SK-N-MC (cell line): Measurements from ENCODE around the gene FOXQ1.
A peak's percentile ranks its signal among the peaks of the same experiment; 100 is the strongest.

Source experiments
- DNase-seq: peaks from one replicate; pipeline ENCODE4 v3.0.0-alpha.2; 2011; ENCODE audit warnings: low read depth, low spot score
- H3K27ac ChIP-seq: fragments of 200-600 bp; sonication (generic); 2 replicates; pipeline ENCODE4 v1.5.1; 2016; ENCODE audit warnings: mixed run types
- H3K36me3 ChIP-seq: fragments of 200-600 bp; sonication (generic); 2 replicates; pipeline ENCODE4 v1.6.1; 2017; ENCODE audit warnings: antibody characterized with exemption, low read length, mixed read lengths; ENCODE audit not compliant: insufficient read depth
- H3K4me3 ChIP-seq: fragments of 200-600 bp; sonication (generic); 2 replicates; pipeline ENCODE4 v1.5.1; 2016
- H3K9ac ChIP-seq: fragments of 200-600 bp; sonication (generic); 2 replicates; pipeline ENCODE4 v1.8.0; 2017; ENCODE audit warnings: mixed run types, mixed read lengths; ENCODE audit not compliant: insufficient read length
- H3K9me3 ChIP-seq: fragments of 200-600 bp; sonication (generic); 2 replicates; pipeline ENCODE4 v1.6.1; 2017; ENCODE audit warnings: low read depth, mild to moderate bottlenecking, antibody characterized with exemption, low read length, moderate library complexity, mixed read lengths
- EZH2 ChIP-seq: fragments of 200-600 bp; sonication (generic); IDR thresholded peaks from one replicate; pipeline ENCODE4 v1.6.1; 2017; ENCODE audit warnings: antibody characterized with exemption
- FOXP2 ChIP-seq: optimal IDR thresholded peaks from 2 replicates; pipeline ENCODE3; 2011; ENCODE audit warnings: mild to moderate bottlenecking, moderate library complexity; ENCODE audit not compliant: insufficient read depth; ENCODE audit errors: extremely low read length, control extremely low read depth
- POLR2AphosphoS5 ChIP-seq: IDR thresholded peaks from 2 replicates; pipeline ENCODE4 v1.6.1; 2012; ENCODE audit warnings: mild to moderate bottlenecking, low read depth, low read length, borderline replicate concordance

The FOXQ1 gene

GRCh38 chr6:1297746-1298145 is 14.2 kb upstream of the FOXQ1 start:
- Histone ChIP-seq H3K9ac (no peak overlapping the region), H3K9me3 (no peaks in the 10 kb centered on the region), H3K27ac (no peak overlapping the region), H3K36me3 (no peaks in the 10 kb centered on the region), H3K4me3 (no peak overlapping the region)
- DNase-seq, result no peak
- no peak for TF ChIP-seq EZH2
- TF ChIP-seq FOXP2, result no peak
- no peak for TF ChIP-seq POLR2AphosphoS5

GRCh38 chr6:1298768-1299167 is 13.1 kb upstream of the FOXQ1 start:
- no peak for TF ChIP-seq POLR2AphosphoS5
- no peak for TF ChIP-seq EZH2
- Histone ChIP-seq H3K4me3 (no peak overlapping the region), H3K9ac (no peak overlapping the region), H3K9me3 (no peaks in the 10 kb centered on the region), H3K36me3 (no peaks in the 10 kb centered on the region), H3K27ac (no peak overlapping the region)
- DNase-seq, result no peak

- no peak overlapping the region for H3K4me3 ChIP-seq
- H3K27ac ChIP-seq, result no peak overlapping the region
- H3K9me3 ChIP-seq, result no peaks in the 10 kb centered on the region
- no peak for DNase-seq
- no peak overlapping the region for H3K9ac ChIP-seq
- TF ChIP-seq FOXP2 (no peak), EZH2 (no peak), POLR2AphosphoS5 (no peak)
- no peaks in the 10 kb centered on the region for H3K36me3 ChIP-seq
Measured at GRCh38 chr6:1306133-1306532, 5.8 kb upstream of the FOXQ1 start.

GRCh38 chr6:1309366-1309765 is 2.5 kb upstream of the FOXQ1 start:
- H3K9ac ChIP-seq, result no peak overlapping the region
- H3K36me3 ChIP-seq, result no peaks in the 10 kb centered on the region
- DNase-seq, result no peak
- no peak overlapping the region for H3K27ac ChIP-seq
- H3K9me3 ChIP-seq, result no peaks in the 10 kb centered on the region
- no peak overlapping the region for H3K4me3 ChIP-seq
- TF ChIP-seq FOXP2 (no peak), POLR2AphosphoS5 (no peak), EZH2 (no peak)

GRCh38 chr6:1310628-1311399 is 1.1 kb upstream of the FOXQ1 start:
- Histone ChIP-seq H3K9ac (no peak overlapping the region), H3K4me3 (no peak overlapping the region), H3K36me3 (no peaks in the 10 kb centered on the region), H3K27ac (no peak overlapping the region), H3K9me3 (no peaks in the 10 kb centered on the region)
- DNase-seq, result no peak
- no peak for TF ChIP-seq POLR2AphosphoS5
- peak; percentile 8 for TF ChIP-seq EZH2

GRCh38 chr6:1312203-1312472 is 240 bp downstream of the FOXQ1 start:
- TF ChIP-seq POLR2AphosphoS5 (no peak), EZH2 (no peak), FOXP2 (no peak)
- Histone ChIP-seq H3K9me3 (no peaks in the 10 kb centered on the region), H3K27ac (no peak overlapping the region), H3K4me3 (no peak overlapping the region), H3K36me3 (no peaks in the 10 kb centered on the region), H3K9ac (no peak overlapping the region)
- DNase-seq, result no peak

GRCh38 chr6:1312473-1313367 is 822 bp downstream of the FOXQ1 start:
- no peak overlapping the region for H3K4me3 ChIP-seq
- H3K36me3 ChIP-seq, result no peaks in the 10 kb centered on the region
- DNase-seq, result no peak
- no peak overlapping the region for H3K27ac ChIP-seq
- no peak for TF ChIP-seq EZH2
- no peak for TF ChIP-seq POLR2AphosphoS5
- no peak for TF ChIP-seq FOXP2
- H3K9ac ChIP-seq, result no peak overlapping the region
- H3K9me3 ChIP-seq, result no peaks in the 10 kb centered on the region

GRCh38 chr6:1313384-1313766 is 1.5 kb downstream of the FOXQ1 start:
- Histone ChIP-seq H3K36me3 (no peaks in the 10 kb centered on the region), H3K27ac (no peak overlapping the region), H3K9me3 (no peaks in the 10 kb centered on the region), H3K4me3 (no peak overlapping the region), H3K9ac (no peak overlapping the region)
- TF ChIP-seq POLR2AphosphoS5, result no peak
- DNase-seq, result no peak
